ENCODE measurements around the gene NUDT4B.
"Not testable (repeated sequence)": the region's sequence is repeated elsewhere in the genome, so short reads cannot be mapped to it uniquely, and the experiment has no call there.

The NUDT4B gene

DNA sequence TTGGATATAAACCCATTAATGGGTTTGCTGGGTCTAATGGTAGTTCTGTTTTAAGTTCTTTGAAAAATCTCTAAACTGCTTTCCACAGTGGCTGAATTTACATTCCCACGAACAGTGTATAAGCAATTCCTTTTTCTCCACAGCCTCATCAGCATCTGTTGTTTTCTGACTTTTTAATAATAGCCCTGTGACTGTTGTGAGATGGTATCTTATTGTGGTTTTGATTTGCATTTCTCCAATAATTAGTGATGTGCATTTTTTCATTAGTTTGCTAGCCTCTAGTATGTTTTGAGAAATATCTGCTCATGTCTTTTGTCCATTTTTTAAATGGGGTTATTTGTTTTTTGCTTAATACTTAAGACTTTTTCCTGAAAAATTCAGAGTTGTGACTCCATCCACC, 31.8 kb downstream of the NUDT4B start:
- not testable (repeated sequence) for H3K36me3 ChIP-seq (ENCODE audit: insufficient read depth, low read length); H3K9ac ChIP-seq (ENCODE audit: low read length); H3K4me1 ChIP-seq (ENCODE audit: insufficient read depth, low read length, severe bottlenecking); H3K9me2 ChIP-seq (ENCODE audit: low read depth, low read length); H3K4me2 ChIP-seq (ENCODE audit: low read length); H3K27ac ChIP-seq (ENCODE audit: low read depth, low read length, poor library complexity, severe bottlenecking); H3K27me3 ChIP-seq (ENCODE audit: insufficient read depth, low read length); H3F3A ChIP-seq (ENCODE audit: insufficient read depth, low read length); H3K79me2 ChIP-seq (ENCODE audit: insufficient read depth, low read length); H2AFZ ChIP-seq (ENCODE audit: low read length); H3K4me3 ChIP-seq (ENCODE audit: low read depth, low read length, poor library complexity, severe bottlenecking); H3K9me3 ChIP-seq (ENCODE audit: low read length); H4K20me1 ChIP-seq (ENCODE audit: insufficient read depth, low read length)

DNA sequence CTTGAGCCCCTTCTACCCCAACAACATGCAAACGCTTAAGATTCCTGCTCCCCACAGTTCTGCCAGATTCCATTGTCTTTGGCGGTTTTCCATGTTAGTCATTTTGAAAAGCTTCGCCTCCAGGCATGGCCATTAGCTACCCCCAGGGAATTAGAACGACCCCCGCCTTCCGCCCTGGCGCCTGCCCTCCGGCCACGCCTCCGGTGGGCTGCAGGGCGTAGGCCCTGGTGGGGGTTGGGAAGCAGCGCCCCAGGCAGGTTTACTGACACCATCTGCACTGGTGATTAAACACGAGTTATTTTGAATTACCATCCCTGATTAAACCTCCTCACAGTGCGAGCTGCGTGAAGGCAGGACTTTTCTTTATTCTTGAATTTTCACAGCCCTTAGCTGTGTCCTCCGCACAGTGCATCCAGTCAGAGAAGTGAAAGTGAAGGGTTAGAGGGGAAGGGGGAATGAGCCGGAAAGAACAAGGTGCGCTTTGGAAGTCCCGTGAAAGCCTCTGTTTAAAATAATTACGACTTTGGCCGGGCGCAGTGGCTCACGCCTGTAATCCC, 43.0 kb downstream of the NUDT4B start:
- not testable (repeated sequence) for H3K4me3 ChIP-seq (ENCODE audit: low read depth, low read length, poor library complexity, severe bottlenecking); H3K36me3 ChIP-seq (ENCODE audit: insufficient read depth, low read length); H2AFZ ChIP-seq (ENCODE audit: low read length); H3K9me2 ChIP-seq (ENCODE audit: low read depth, low read length); H3K4me1 ChIP-seq (ENCODE audit: insufficient read depth, low read length, severe bottlenecking); H4K20me1 ChIP-seq (ENCODE audit: insufficient read depth, low read length); H3K79me2 ChIP-seq (ENCODE audit: insufficient read depth, low read length); H3K27ac ChIP-seq (ENCODE audit: low read depth, low read length, poor library complexity, severe bottlenecking); H3F3A ChIP-seq (ENCODE audit: insufficient read depth, low read length); H3K9ac ChIP-seq (ENCODE audit: low read length); H3K9me3 ChIP-seq (ENCODE audit: low read length); H3K4me2 ChIP-seq (ENCODE audit: low read length); H3K27me3 ChIP-seq (ENCODE audit: insufficient read depth, low read length)

DNA sequence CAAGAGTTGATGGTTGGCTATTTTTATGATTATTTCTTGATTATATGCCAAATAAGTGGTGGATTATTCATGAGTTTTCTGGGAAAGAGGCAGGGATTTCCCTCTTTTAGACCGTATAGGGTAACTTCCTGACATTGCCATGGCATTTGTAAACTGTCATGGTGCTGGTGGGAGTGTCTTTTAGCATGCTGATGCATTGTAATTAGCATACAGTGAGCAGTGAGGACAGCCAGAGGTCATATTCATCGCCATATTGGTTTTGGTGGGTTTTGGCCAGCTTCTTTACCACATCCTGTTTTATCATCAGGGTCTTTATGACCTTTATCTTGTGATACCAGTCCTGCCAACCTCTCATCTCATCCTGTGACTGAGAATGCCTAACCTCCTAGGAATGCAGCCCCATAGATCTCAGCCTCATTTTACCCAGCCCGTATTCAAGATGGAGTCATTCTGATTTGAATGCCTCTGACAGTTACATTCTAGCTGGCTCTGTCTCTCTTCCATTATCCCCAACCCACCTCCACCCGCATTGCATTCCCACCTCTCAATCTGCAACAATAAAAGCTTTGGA, 45.3 kb downstream of the NUDT4B start:
- not testable (repeated sequence) for H3K4me1 ChIP-seq (ENCODE audit: insufficient read depth, low read length, severe bottlenecking); H4K20me1 ChIP-seq (ENCODE audit: insufficient read depth, low read length); H3K36me3 ChIP-seq (ENCODE audit: insufficient read depth, low read length); H3K9me3 ChIP-seq (ENCODE audit: low read length); H3F3A ChIP-seq (ENCODE audit: insufficient read depth, low read length); H3K9ac ChIP-seq (ENCODE audit: low read length); H2AFZ ChIP-seq (ENCODE audit: low read length); H3K79me2 ChIP-seq (ENCODE audit: insufficient read depth, low read length); H3K27me3 ChIP-seq (ENCODE audit: insufficient read depth, low read length); H3K4me2 ChIP-seq (ENCODE audit: low read length); H3K4me3 ChIP-seq (ENCODE audit: low read depth, low read length, poor library complexity, severe bottlenecking); H3K27ac ChIP-seq (ENCODE audit: low read depth, low read length, poor library complexity, severe bottlenecking); H3K9me2 ChIP-seq (ENCODE audit: low read depth, low read length)
